PC-9 (cell line): Measurements from ENCODE around the gene CNIH2.

Experiments used
- EZH2 ChIP-seq: fragments of 200-600 bp; sonication (generic); IDR thresholded peaks from 2 replicates; pipeline ENCODE4 v1.8.0; 2017; ENCODE audit warnings: antibody characterized with exemption, low read depth
- TF ChIP-seq, protein P1 (sequence below): fragments of 200-600 bp; sonication (generic); conservative IDR thresholded peaks from 2 replicates; pipeline ENCODE4 v1.6.1; 2017; ENCODE audit warnings: mixed run types, antibody characterized with exemption, mild to moderate bottlenecking, moderate library complexity

DNA sequence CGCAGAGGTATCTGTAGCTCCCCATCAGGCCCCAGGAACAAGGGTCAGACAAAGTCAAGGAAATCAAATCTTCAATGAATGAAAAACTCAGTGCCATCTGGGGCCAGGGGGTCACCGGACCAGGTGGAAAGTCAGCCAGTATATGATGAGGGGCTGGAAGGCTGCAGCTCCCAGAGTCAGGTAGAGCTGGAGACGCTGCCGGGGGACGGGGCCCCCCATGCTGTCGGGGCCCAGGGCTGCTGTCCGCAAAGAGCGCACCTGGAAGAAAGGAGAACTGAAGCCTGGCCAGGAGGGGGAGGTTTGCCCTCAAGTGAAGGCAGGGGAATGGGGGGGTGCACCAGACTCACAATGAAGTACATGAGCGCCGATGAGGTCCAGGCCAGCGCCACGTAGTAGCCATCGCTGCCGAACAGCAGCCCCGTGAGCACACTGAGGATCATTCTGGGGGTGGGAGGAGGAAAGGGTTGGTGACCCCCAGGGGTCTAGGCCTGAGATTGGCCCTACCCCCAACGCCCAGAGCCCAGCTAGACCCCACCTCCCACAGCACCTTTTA is 6.6 kb downstream of the CNIH2 start:
- no peak for TF ChIP-seq EZH2
- TF ChIP-seq, protein P1, sequence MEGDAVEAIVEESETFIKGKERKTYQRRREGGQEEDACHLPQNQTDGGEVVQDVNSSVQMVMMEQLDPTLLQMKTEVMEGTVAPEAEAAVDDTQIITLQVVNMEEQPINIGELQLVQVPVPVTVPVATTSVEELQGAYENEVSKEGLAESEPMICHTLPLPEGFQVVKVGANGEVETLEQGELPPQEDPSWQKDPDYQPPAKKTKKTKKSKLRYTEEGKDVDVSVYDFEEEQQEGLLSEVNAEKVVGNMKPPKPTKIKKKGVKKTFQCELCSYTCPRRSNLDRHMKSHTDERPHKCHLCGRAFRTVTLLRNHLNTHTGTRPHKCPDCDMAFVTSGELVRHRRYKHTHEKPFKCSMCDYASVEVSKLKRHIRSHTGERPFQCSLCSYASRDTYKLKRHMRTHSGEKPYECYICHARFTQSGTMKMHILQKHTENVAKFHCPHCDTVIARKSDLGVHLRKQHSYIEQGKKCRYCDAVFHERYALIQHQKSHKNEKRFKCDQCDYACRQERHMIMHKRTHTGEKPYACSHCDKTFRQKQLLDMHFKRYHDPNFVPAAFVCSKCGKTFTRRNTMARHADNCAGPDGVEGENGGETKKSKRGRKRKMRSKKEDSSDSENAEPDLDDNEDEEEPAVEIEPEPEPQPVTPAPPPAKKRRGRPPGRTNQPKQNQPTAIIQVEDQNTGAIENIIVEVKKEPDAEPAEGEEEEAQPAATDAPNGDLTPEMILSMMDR, result no peak
